GM19238 (cell line): ENCODE measurements around the gene DEPDC1.
"Not testable (repeated sequence)": the region's sequence is repeated elsewhere in the genome, so short reads cannot be mapped to it uniquely, and the experiment has no call there.

Source experiments
- DNase-seq: peaks from one replicate; pipeline ENCODE4 v3.0.0; 2011; ENCODE audit warnings: low spot score; ENCODE audit not compliant: insufficient read length

DEPDC1 gene

DNA sequence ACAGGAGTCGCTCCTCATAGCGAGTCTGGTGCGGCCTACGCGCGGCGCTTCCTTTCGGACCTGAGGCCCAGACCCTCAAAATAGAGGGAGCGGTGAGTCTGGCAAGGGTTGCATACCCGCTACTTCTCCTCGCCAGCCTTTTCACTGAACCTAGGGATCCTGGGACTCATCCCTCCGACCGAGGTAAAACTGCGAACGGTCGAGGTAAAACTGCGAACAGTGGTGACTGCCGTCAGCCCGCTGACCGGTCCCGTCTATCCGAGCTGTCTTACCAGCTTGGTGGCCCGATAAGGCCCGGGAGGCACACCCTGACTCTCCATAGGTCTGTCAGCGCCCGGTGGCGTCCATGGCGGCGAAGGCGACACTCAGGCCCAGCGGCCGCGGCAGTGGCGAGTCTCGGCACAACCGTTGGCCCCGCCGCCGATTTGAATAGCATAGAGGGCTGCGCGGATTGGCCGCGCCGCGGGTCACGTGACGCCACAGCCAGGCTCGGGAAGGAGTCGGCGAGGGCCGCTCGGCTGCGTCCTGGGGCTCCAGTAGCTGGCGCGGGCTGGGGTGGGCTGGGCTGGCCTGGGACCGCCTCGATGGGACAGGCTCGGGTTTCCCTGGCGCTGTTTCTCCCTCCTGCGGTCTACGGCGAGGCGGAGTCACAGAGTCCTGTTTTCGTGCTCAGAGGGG, at the start of gene DEPDC1:
DEPDC1 (minus strand) TSS at position 403 of the 678 bp plus-strand sequence; CDS start at position 320, 83 bp downstream.
- DNase-seq: peak; percentile 81

GRCh38 chr1:68544651-68545050, 47.8 kb upstream of the DEPDC1 start:
- DNase-seq: no peak

GRCh38 chr1:68542586-68542985, 45.7 kb upstream of the DEPDC1 start:
- DNase-seq: no peak

- no peak for DNase-seq
Observed at GRCh38 chr1:68538941-68539340, 42.1 kb upstream of the DEPDC1 start.

GRCh38 chr1:68528243-68528642, 31.4 kb upstream of the DEPDC1 start:
- DNase-seq: no peak

GRCh38 chr1:68525781-68526180, 28.9 kb upstream of the DEPDC1 start:
- DNase-seq: no peak

DNA sequence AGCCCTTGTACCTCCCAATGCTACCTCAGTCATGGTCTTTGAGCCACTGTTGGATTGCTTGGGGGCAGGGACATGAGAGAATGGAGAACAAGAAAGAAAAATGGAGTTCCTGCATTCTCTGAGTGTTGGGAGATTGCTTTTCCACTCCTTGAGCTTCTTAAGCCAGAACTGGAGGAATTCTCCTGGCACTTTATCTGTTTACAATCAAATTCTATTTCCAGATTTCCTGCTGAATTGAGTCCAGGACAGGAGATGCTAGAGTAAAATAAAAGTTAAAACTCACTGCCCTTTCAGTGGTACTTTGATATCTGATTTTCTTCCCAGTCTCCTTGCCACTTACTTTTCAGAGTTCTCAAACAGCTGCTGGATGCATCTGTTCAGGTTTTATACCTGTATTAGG, 24.4 kb upstream of the DEPDC1 start:
- DNase-seq: no peak

- no peak for DNase-seq
Observed at GRCh38 chr1:68516066-68516465, 19.2 kb upstream of the DEPDC1 start.

- DNase-seq: no peak
Observed at GRCh38 chr1:68511254-68511653, 14.4 kb upstream of the DEPDC1 start.

DNA sequence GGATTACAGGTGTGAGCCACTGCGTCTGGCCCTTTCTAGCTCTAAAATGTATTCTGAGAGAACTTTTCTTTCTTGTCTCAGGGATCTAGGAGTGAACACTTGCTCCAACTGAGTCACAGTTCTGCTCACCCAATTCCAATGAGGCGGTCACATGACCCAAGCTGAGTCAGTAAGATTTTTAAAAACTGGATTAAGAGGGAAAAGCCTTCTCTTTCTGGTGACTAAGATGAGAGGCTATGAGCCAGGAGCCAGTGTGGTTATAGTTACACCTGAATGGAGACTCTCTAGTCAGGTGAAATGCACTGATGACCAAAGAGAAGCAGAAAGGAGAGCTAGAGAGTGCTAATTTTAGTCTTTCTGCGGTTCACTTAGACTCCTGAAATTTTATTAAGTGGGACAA, 9.5 kb upstream of the DEPDC1 start:
- no peak for DNase-seq

GRCh38 chr1:68503085-68503484, 6.2 kb upstream of the DEPDC1 start:
- DNase-seq: no peak

DNA sequence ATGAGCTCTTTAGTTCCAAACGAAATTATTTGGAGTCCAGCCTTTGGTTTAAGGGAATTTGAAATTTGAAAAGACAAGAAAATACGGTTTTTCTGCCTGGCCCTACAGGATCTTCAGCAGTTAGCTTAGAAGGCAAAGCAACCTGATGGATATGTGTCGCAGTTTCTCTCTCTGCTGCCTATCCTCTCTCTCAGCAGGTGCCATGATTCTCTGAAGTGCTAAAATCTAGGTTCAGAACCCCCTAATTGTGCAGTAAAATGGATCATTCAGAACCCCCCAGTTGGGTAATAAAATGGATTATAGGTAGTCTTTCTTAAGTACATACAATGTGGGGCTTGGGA, 446 bp upstream of the DEPDC1 start:
- DNase-seq: no peak

DNA sequence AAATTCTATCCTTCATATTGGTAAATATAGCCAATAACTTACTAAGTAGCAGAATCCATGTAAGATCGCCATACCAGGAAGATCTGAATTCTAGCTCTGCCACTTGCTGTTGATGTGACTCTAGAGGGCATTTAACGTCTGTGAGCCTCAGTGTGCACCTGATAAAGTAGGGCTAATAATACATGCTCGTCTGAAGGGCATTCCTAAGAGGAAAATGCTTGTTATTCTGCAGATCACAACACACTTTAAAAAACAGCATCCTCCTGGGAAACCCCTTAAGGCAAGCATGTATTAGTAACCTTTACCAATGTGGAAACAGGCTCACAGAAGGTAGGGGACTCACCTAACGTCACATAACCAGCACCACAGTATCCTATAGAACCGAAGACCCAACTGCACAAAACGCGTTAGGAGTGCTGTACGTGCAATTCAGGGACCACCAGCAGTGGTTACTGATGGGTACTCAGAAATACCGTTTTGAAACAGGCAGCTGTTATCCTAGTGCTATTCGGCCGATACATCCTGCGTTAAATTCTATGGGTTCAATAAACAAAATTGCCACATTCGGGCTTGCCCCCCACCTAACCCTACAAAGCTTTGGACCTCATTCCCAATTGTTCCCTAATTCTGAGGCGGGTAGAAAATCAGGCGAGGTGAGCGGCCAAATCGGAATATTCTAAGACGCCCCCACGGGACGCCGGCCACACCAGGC, 758 bp downstream of the DEPDC1 start:
- DNase-seq: no peak

DNA sequence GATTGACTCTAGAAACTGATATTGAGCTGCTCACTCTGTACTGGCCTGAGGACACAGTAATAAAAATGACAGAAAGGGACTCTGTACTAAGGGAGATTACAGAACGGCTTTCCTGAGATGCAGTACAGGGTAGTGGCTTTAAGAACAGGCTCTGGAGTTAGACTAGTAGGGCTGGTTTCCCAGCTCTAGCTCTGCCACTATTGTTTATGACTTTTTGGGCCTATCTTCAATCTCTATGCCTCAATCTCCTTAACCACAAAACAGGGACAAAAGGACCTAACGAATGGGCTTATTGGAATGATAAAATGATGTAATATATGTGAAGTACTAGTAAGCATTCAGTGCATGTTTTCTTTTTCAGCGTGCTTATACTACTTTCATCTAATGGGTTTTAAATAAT, 1.4 kb downstream of the DEPDC1 start:
- no peak for DNase-seq

GRCh38 chr1:68493193-68493592, 3.7 kb downstream of the DEPDC1 start:
- no peak for DNase-seq

DNA sequence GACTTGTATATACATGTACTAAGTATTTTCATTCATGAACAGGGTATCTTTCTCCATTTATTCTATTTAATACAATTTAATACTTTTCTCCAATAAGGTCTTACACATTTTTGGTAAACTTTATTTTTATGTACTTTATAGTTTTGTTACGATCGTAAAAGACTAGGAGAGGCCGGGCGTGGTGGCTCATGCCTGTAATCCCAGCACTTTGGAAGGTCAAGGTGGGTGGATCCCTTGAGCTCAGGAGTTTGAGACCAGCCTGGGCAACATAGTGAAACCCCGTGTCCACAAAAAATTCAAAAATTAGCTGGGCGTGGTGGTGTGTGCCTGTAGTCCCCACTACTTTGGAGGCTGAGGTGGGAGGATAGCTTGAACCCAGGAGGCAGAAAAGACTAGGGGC, 4.6 kb downstream of the DEPDC1 start:
- DNase-seq: not testable (repeated sequence)

GRCh38 chr1:68490046-68490651, 6.7 kb downstream of the DEPDC1 start:
- DNase-seq: no peak

DNA sequence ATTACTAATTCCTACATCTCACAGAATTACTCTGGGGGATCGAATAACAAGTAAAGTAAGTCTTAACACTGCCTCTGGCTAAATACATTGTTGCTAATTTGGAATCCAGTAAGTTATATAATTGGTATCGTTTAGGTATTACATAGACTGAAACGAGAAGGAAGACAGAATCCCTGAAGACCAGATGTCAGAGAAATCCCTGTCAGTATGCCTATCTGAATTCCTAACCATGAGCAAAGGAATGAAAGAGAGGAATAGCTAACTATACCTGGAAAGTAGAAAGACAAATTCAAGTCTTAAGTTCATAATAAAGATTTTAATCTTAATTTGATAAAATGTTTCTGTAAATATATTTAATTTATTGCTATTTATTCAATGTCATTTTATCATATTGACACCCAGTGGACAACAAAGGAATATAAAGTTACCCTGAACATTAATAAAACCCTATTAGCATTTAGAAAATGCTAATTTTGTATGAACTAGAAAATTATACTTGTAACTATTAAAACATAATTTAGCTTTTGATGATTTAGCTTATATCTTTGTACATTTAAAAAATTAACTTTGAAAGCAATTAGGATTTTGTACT, 11.4 kb downstream of the DEPDC1 start:
- DNase-seq: no peak

DNA sequence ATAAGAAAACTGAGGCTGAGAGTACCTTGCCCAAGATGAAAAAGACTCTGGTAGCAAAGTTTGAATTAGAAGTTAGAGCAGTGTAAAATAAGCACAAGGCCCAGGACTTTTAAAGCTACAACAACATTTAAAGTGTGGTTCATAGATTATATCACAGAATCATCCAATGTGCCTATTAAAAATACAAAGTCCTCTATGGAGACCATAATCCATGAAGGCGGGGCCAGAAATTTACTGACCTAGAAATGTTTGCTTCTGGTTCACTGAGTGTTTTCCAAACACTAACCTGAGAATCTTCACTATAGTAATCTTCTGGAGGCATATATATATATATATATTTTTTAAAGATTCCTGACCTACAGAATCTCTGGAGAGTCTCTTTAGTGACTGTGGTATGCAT, 12.3 kb downstream of the DEPDC1 start:
- no peak for DNase-seq

- DNase-seq: no peak
Observed at GRCh38 chr1:68481041-68481440, 15.8 kb downstream of the DEPDC1 start.

- DNase-seq: no peak
Observed at GRCh38 chr1:68479501-68479900, 17.4 kb downstream of the DEPDC1 start.

DNA sequence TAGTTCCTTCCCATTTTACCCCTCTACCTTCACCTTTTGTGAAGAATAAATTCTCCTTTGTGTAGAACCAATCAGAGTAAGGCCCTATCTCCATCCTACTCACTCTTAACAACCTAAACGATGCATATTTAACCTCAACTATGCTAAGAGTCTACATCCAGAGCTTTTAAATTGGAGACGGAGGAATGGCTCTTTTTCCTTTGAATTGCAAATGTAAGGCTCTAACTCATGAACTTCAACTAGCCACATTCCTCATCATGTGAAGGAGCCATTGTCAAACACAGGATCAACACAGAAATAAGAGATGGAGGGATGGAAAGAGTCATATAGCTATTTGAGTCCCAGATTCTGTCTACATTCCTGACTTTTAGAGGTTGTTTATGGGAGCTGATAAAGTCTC, 18.2 kb downstream of the DEPDC1 start:
- no peak for DNase-seq
